HG03135 (cell line): Measurements from ENCODE around the gene SLITRK5.

Source experiments
- ATAC-seq: cut with Tn5 transposase; IDR thresholded peaks from one replicate; pipeline ENCODE4 v1.9.1; 2021; ENCODE audit warnings: mild to moderate bottlenecking, moderate library complexity; ENCODE audit not compliant: unreplicated experiment

The SLITRK5 gene

DNA sequence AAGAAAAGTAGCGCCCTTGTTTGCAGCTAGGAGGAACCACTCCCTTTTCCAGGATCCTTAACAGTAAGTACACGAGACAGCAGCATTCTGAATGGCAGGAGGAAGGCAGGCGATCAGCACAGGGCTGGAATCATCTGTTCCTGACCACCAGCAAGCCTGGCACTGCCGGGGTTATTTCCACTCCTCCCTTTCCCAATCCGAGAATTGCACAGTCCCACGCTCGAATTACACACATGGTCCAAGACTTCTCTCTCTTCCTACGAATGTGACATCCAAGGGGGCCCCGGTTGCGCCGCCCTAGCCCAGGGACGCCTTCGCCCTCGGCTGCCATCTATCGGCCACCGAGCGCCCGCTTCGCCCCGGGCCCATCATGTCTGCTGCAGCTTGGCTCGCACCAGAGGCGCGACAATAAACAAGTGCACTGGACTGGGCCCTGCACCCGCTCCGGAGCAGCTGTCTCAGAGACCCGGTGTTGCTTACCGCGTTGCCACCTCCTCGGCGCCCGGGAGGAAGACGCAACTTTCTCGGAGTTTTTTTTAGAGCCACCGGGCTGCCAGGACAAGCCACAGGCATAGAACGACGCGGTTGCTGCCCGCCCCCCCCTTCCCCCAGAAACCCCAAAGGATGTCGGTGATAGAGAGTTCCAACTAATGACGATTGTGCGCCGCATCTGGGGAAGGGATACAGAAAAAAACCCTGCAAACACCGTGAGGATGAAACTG, at the start of gene SLITRK5:
SLITRK5 (plus strand) TSS at position 341 of the 722 bp plus-strand sequence. CDS start 4,018 bp downstream, outside the sequence.
- ATAC-seq: peak; percentile 93

- no peak for ATAC-seq
These were observed 48.2 kb upstream of the SLITRK5 start for GRCh38 chr13:87622971-87623370.

- no peak for ATAC-seq
These were observed 14.9 kb upstream of the SLITRK5 start for GRCh38 chr13:87656306-87656705.

DNA sequence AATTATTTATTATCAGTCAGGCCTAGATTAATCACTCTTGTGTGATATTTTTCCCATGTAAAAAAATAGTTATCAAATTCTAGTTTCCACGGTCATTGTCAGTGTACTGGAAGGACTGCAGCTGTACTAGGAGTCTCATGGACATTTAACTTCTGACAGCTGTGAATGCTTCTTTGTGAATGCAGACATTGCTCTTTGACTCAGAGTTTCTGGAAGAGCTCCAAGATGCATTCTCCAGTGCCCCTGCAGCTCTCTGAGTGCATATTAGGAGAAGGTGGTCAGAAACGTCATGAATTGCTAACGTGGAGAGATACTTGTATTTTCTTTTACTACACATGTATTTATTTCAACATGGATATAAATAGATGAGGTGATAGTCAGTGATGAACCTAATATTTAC, 9.7 kb upstream of the SLITRK5 start:
- no peak for ATAC-seq

- ATAC-seq: no peak
These were observed 4.3 kb upstream of the SLITRK5 start for GRCh38 chr13:87666831-87667230.

DNA sequence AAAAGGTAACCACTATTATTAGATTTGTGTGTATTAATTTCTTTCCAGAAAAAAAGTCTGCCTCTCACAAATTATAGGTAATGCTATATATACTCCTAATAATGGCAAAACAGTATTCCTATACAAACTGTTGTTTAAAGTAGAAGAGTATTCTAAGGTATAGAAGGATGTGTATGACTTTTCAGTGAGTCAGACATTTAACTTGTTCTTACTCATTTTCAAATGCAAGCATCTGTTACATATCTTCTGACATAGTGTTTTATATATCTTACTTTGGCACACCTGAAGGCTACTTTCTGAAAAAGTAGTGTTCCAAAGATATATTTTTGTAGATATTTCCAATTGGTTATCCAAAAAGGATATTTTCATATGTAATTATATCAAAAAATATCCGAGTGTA, 3.5 kb upstream of the SLITRK5 start:
- ATAC-seq: no peak

GRCh38 chr13:87669379-87669978, 1.7 kb upstream of the SLITRK5 start:
- ATAC-seq: peak; percentile 53

DNA sequence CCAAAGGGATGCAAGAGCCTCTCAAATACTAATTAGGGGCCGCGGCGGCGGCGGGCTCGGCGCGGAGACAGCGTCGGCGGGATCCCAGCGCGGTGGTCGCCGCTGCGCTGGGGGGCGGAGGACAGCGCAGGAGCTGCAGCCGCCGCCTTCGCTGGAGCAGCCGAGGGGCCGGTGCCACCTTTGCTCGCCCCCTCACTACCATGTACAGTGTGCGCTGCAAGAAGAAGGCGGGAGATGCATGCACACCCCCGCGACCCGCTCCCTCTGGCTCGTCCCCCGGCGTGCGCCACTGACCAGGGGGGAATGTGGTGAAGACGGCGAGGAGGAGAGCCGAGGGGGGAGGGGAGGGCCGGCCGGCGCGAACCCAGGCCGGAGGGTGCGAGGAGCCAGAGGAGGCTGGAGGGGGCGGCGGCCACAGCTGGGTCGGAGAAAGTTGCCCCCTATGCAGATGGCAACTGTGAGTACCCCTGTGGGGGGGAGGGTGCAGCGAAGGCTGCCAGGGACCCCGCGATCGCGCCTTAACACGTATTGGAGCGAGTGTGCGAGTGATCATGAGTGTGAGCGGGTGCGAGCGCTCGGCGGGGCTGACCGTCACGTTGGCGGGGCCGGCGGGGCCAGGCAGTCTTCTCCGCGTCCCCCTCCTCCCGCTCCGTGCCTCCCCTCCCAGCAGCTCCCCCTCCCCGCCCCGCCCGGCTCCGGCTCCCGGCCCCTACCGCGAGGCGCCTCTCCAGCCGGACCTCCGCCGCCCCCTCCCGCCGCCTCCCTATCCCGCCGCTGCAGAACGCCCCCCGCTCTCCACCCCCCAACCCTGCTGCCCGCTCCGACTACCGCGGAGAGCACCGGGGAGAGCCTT, 808 bp downstream of the SLITRK5 start:
- ATAC-seq: peak; percentile 16

DNA sequence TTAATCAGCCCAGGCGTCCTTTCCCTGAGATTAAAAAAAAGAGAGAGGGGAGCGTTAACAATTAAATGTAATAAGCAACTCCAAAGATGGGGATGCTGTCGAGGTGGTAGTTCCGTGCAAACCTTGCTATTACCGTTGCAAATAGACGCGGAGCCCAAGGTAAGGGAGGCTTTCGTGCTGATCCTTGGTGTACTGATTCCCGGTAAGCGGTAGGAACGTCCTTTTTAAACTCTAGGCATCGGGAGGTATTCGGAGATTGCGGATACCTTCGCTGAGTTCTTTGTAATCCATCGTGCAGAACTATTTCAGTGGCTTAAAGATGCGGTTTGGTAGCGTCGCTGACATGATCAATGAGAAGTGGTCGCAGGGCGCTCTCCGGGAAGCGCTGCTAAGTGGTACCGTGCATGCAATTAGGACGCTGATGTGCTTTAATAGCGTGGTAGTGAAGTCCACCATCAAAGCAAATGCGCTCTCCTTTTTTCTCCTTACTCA, 3.1 kb downstream of the SLITRK5 start:
- no peak for ATAC-seq

- ATAC-seq: no peak
These were observed 4.7 kb downstream of the SLITRK5 start for GRCh38 chr13:87675851-87676250.

- ATAC-seq: no peak
These were observed 5.3 kb downstream of the SLITRK5 start for GRCh38 chr13:87676254-87677042.

GRCh38 chr13:87677043-87677495, 5.9 kb downstream of the SLITRK5 start:
- ATAC-seq: no peak

- ATAC-seq: no peak
These were observed 6.6 kb downstream of the SLITRK5 start for GRCh38 chr13:87677496-87678371.

- no peak for ATAC-seq
These were observed 7.2 kb downstream of the SLITRK5 start for GRCh38 chr13:87678372-87678752.

- no peak for ATAC-seq
These were observed 9.1 kb downstream of the SLITRK5 start for GRCh38 chr13:87680298-87680697.

DNA sequence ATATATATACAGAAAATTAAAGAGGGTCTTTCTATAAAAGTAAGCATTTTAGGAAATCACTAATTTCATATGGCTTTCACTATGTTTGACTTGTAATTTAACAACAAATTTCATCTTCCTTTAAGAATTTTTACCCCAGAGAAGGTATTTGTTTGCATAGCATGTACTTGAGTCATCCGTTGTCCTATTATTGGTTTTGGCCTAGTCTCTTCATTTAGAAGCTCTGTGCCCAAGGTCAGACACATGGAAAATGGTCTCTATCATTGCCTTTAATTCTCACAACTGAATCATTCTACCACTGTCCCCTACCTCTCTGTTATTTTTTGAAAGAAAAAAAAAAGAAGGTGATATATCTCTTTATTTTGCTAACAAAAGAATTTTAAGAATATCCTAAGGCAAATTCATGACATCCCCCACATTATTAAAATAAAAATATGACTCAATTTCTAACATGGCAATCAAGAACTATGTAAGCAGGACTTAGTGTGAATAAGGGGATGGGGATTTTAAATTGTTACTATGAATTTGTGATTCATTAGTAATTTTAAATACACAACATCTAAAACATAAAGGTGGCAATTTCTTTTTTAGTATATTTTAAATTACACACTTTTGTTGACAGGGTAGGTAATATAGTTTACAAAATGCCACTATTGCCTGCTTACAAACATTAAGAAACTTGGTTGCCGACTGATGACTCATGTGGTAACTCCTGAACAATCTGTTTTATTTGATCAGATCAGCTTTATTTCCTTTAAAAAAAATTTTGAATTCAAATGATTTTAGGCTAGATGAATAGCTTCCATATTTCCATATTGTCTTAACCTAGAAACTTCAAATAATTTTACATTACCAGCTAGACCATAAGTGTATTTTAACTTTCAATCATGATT, 13.9 kb downstream of the SLITRK5 start:
- ATAC-seq: no peak

DNA sequence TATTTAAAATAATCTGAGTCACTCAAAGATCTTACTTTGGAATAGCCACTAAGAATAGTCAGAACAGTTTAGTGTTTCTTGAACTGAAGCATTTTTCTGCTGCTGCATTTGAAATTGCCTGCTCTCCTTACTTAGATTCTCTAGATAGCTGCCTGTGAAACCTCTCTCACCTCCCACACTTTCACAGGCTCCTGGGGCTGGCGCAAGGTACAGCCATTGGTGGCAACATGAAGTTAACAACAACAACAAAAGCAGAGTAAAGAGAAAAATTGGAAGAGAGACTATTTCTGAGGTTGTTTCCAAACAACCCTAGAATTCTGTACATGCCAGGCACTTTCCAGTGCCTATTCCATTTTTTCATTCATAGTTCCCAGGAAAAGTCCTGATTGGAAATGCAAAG, 25.3 kb downstream of the SLITRK5 start:
- ATAC-seq: no peak

DNA sequence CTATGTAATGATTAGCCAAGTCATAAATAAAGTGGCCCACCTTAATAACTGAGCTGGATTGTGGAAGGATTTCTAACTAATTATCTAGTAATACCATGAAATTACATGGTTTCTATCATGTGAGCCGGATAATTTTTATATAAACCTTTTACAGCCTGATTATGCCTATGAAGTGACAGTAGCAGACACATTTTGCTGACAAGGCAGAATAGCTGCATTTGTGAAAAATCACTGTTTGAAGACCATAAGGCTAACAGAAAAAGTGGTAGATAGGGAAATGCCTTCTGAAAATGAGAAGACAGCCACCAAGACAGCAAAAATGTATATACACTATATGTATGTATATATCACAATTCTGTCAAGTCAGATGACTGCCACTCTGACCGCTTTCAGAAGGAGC, 27.1 kb downstream of the SLITRK5 start:
- no peak for ATAC-seq

GRCh38 chr13:87709947-87710346, 38.8 kb downstream of the SLITRK5 start:
- ATAC-seq: no peak
